Panc1 (cell line): Measurements from ENCODE around the gene PNKP.

Source experiments
- CTCF ChIP-seq: fragments of 450-650 bp; IDR thresholded peaks from 2 replicates; pipeline ENCODE4 v1.5.1; 2017; ENCODE audit warnings: mild to moderate bottlenecking
- SIN3A ChIP-seq: IDR thresholded peaks from 2 replicates; pipeline ENCODE4 v1.6.1; 2012; ENCODE audit warnings: low read depth, mild to moderate bottlenecking, low read length, moderate library complexity, borderline replicate concordance; ENCODE audit not compliant: insufficient read depth

DNA sequence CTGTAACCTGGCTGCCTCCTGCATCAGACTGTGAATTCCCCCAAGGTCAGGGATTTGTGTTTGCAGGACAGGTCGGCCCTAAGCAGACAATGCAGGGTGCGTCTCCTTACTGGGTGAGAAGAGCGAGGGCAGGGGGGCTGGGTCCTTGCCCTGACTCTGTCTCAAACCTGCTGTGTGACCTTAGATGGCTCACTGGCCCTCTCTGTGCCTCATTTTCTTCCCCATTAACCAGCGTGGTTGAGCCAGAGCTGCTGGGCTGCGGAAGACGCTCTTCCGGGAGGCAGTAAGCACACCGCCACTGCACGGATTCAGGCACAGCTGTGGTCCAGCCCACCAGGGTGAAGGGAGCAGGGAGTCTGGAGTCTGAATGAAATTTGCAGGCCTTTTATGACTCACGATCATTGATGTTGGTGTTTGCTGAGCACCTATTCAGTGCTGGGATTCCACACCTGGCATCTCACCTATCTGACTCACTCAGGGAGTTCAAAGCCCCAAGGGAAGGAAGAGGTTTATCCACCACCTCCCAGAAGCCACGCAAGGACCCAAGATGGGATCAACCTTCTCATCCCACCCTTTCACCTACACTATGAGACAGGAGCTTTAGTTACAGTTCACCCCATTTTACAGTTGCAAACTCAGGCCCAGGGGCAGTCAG, 7.3 kb upstream of the PNKP start:
- no peak for TF ChIP-seq CTCF
- no peak for TF ChIP-seq SIN3A
